Breast epithelium (tissue), 3 donors: ENCODE measurements around the gene C17orf113.

Experiments
- POLR2A ChIP-seq: fragments of 450-650 bp; IDR thresholded peaks from one replicate; pipeline ENCODE4 v1.6.1; 2016; ENCODE audit warnings: antibody characterized with exemption, mild to moderate bottlenecking, moderate library complexity
- POLR2AphosphoS5 ChIP-seq, 3 donors: sonication (generic); formaldehyde crosslinking; IDR thresholded peaks; one replicate each; pipeline ENCODE4 v1.6.1; 2017; ENCODE audit warnings: antibody characterized with exemption in 3 of 3
- TF ChIP-seq, protein P1 (sequence below), 3 donors: fragments of 450-650 bp; IDR thresholded peaks; one replicate each; pipeline ENCODE4 v1.5.1; 2016 to 2017; ENCODE audit warnings: antibody characterized with exemption in 3 of 3, mild to moderate bottlenecking in 3 of 3, moderate library complexity in 3 of 3

DNA sequence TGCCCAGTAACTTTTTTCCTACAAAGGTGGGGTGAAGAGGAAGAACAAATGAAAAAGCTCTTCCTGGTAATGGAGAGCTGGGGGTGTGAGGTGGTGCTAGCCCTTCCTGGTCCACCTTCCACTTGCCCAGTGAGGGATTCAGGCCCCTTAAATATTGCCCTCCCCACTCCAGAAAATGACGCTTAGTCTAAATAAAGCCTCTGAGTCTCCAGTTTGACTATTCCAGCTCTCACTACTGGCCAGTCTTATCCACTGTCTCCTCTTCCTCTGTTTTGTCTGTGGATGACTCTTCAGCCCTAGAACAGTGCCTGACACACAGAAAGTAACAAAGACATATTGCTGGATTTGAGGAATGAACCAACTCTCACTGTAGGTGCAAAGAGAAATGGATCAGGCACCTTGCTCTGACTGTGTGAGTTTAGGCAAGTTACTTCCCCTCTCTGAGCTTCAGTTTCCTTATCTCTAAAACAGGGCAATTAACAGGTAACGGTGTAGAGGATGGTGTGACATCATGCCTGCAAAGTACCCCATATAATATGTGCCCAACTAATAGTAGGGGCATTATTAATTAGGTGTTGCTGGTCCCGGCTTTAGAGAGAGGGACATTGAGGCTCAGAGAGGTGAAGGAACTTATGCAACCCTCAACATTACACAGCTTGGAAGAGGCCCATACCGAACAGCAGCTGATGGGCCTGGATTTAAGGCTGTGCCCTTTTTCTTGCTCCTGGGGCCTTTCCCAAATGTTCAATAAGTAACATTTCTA, 26.6 kb upstream of the C17orf113 start:
- TF ChIP-seq, protein P1, sequence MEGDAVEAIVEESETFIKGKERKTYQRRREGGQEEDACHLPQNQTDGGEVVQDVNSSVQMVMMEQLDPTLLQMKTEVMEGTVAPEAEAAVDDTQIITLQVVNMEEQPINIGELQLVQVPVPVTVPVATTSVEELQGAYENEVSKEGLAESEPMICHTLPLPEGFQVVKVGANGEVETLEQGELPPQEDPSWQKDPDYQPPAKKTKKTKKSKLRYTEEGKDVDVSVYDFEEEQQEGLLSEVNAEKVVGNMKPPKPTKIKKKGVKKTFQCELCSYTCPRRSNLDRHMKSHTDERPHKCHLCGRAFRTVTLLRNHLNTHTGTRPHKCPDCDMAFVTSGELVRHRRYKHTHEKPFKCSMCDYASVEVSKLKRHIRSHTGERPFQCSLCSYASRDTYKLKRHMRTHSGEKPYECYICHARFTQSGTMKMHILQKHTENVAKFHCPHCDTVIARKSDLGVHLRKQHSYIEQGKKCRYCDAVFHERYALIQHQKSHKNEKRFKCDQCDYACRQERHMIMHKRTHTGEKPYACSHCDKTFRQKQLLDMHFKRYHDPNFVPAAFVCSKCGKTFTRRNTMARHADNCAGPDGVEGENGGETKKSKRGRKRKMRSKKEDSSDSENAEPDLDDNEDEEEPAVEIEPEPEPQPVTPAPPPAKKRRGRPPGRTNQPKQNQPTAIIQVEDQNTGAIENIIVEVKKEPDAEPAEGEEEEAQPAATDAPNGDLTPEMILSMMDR (IDR thresholded peaks at IDR 0.05), result no peak
- TF ChIP-seq POLR2A (no peak), POLR2AphosphoS5 (IDR thresholded peaks at IDR 0.05) (no peak)
